ENCODE measurements around the gene CDYL2.

DNA sequence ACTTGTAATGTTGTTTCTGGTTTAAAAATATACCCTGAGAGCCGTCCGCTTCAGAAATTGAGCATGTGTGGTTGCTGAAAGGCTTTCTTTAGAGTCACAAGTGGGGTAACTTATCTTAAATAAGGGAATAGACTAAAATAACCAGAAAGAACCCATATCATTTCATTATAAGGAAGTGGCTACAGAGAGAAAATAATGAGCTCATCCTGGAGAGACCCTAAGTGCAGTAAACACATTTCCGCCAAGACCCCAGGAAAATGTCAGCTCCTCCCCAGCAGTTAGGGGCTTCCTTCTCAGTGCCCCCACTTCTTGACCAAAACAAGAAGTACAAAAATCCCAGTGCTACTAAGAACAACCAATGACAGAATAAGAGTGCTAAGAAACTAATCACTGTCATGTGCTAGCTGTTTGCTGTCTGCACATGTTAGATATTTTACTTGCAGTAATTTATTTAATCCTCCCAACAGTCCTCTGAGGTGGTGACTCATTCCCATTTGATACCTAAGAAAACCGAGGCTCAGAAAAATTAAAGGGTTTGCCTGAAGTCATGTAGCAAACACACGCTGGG lies 83.5 kb downstream of the CDYL2 start:
- TF ChIP-seq, protein P1, sequence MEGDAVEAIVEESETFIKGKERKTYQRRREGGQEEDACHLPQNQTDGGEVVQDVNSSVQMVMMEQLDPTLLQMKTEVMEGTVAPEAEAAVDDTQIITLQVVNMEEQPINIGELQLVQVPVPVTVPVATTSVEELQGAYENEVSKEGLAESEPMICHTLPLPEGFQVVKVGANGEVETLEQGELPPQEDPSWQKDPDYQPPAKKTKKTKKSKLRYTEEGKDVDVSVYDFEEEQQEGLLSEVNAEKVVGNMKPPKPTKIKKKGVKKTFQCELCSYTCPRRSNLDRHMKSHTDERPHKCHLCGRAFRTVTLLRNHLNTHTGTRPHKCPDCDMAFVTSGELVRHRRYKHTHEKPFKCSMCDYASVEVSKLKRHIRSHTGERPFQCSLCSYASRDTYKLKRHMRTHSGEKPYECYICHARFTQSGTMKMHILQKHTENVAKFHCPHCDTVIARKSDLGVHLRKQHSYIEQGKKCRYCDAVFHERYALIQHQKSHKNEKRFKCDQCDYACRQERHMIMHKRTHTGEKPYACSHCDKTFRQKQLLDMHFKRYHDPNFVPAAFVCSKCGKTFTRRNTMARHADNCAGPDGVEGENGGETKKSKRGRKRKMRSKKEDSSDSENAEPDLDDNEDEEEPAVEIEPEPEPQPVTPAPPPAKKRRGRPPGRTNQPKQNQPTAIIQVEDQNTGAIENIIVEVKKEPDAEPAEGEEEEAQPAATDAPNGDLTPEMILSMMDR (IDR thresholded peaks at IDR 0.05; ENCODE audit: extremely low read depth in 1 of 2, insufficient read depth in 1 of 2, low read depth in 1 of 2, low read length in 2 of 2) = no peak
- TF ChIP-seq, protein P2, sequence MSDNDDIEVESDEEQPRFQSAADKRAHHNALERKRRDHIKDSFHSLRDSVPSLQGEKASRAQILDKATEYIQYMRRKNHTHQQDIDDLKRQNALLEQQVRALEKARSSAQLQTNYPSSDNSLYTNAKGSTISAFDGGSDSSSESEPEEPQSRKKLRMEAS (IDR thresholded peaks at IDR 0.05; ENCODE audit: insufficient read depth, insufficient read length) = no peak
- TF ChIP-seq POLR2A (IDR thresholded peaks at IDR 0.05; ENCODE audit: low read depth, low read length) (no peak), POLR2AphosphoS5 (IDR thresholded peaks at IDR 0.05; ENCODE audit: insufficient read depth, low read depth, low read length) (no peak), FOS (IDR thresholded peaks at IDR 0.05; ENCODE audit: borderline replicate concordance, insufficient read depth, low read length) (no peak), MYC (IDR thresholded peaks at IDR 0.05; ENCODE audit: low read depth, low read length) (no peak)
